GM23338 (cell line): ENCODE data around the gene HPS4. TPM values are rescaled to one million over a fixed set of nuclear protein-coding genes. Genes with fewer than 3 reads are reported as not detected.

Experiments
- ATAC-seq: fragments of 200-7000 bp; cut with Tn5 transposase; 3 replicates; pipeline ENCODE4 v1.9.1; 2020
- DNase-seq: peaks from one replicate; pipeline ENCODE4 v3.0.0-alpha.2; 2015; ENCODE audit warnings: low spot score
- H2AFZ ChIP-seq: fragments of 200-600 bp; sonication (generic); 2 replicates; pipeline ENCODE4 v1.8.0; 2016; ENCODE audit warnings: antibody characterized with exemption, mild to moderate bottlenecking, moderate library complexity
- H3F3A ChIP-seq: fragments of 200-600 bp; sonication (generic); replicated peaks from 2 replicates; pipeline ENCODE4 v1.8.0; 2017; ENCODE audit warnings: antibody characterized with exemption, mixed run types, low read depth
- H3K27ac ChIP-seq: fragments of 200-600 bp; sonication (generic); 2 replicates; pipeline ENCODE4 v1.6.1; 2016; ENCODE audit warnings: low read depth
- H3K27me3 ChIP-seq: fragments of 200-600 bp; sonication (generic); 2 replicates; pipeline ENCODE4 v1.8.0; 2016; ENCODE audit warnings: mild to moderate bottlenecking, mixed run types, moderate library complexity; ENCODE audit not compliant: insufficient read depth
- H3K36me3 ChIP-seq: fragments of 200-600 bp; sonication (generic); 2 replicates; pipeline ENCODE4 v1.8.0; 2016; ENCODE audit warnings: mild to moderate bottlenecking; ENCODE audit not compliant: insufficient read depth
- H3K4me1 ChIP-seq: fragments of 200-600 bp; sonication (generic); 2 replicates; pipeline ENCODE4 v1.8.0; 2016; ENCODE audit warnings: mild to moderate bottlenecking, moderate library complexity; ENCODE audit not compliant: insufficient read depth
- H3K4me2 ChIP-seq: fragments of 200-600 bp; sonication (generic); 2 replicates; pipeline ENCODE4 v1.7.1; 2017; ENCODE audit warnings: mixed run types
- H3K4me3 ChIP-seq: fragments of 200-600 bp; sonication (generic); 2 replicates; pipeline ENCODE4 v1.6.1; 2016; ENCODE audit warnings: mixed run types
- H3K79me2 ChIP-seq: fragments of 200-600 bp; sonication (generic); replicated peaks from 2 replicates; pipeline ENCODE4 v1.8.0; 2017; ENCODE audit warnings: mild to moderate bottlenecking; ENCODE audit not compliant: insufficient read depth
- H3K9me2 ChIP-seq: fragments of 200-600 bp; sonication (generic); 2 replicates; pipeline ENCODE4 v1.8.0; 2017; ENCODE audit not compliant: insufficient read depth
- H4K20me1 ChIP-seq: fragments of 200-600 bp; sonication (generic); replicated peaks from 2 replicates; pipeline ENCODE4 v1.8.0; 2017; ENCODE audit warnings: mild to moderate bottlenecking; ENCODE audit not compliant: insufficient read depth
- H3K27ac Mint-ChIP-seq: 2 replicates; pipeline ENCODE4 v1.8.0; 2020; ENCODE audit warnings: inconsistent platforms, mild to moderate bottlenecking, moderate library complexity, mixed read lengths
- H3K27me3 Mint-ChIP-seq: 3 replicates; pipeline ENCODE4 v1.8.0; 2022; ENCODE audit warnings: low read depth, mild to moderate bottlenecking, moderate library complexity, mixed read lengths, inconsistent platforms; ENCODE audit not compliant: insufficient read depth, poor library complexity
- H3K36me3 Mint-ChIP-seq: 3 replicates; pipeline ENCODE4 v1.8.0; 2021; ENCODE audit warnings: low read depth, mild to moderate bottlenecking, inconsistent platforms, moderate library complexity, mixed read lengths
- H3K4me1 Mint-ChIP-seq: 3 replicates; pipeline ENCODE4 v1.8.0; 2020; ENCODE audit warnings: mild to moderate bottlenecking, inconsistent platforms, mixed read lengths
- H3K4me3 Mint-ChIP-seq: 3 replicates; pipeline ENCODE4 v1.8.0; 2021; ENCODE audit warnings: moderate library complexity, mild to moderate bottlenecking, inconsistent platforms, mixed read lengths
- H3K9me3 Mint-ChIP-seq: 3 replicates; pipeline ENCODE4 v1.8.0; 2020; ENCODE audit warnings: moderate library complexity, mild to moderate bottlenecking, inconsistent platforms, mixed read lengths
- CREB1 ChIP-seq: fragments of 250-450 bp; sonication (Bioruptor Pico); IDR thresholded peaks from 2 replicates; pipeline ENCODE4 v1.5.0; 2020; ENCODE audit warnings: low read depth, mild to moderate bottlenecking, moderate library complexity
- CTCF ChIP-seq, 2 experiments: fragments of 200-600 bp in 1 of 2; sonication (generic) in 1 of 2; conservative IDR thresholded peaks; 2 replicates each; pipeline versions ENCODE4 v1.5.1 to v1.6.1; 2016 to 2017; ENCODE audit warnings: antibody characterized with exemption in 2 of 2, low read depth in 2 of 2, mild to moderate bottlenecking in 2 of 2, moderate library complexity in 1 of 2
- EZH2phosphoT487 ChIP-seq: fragments of 200-600 bp; sonication (generic); IDR thresholded peaks from one replicate; pipeline ENCODE4 v1.8.1; 2018; ENCODE audit warnings: antibody characterized with exemption; ENCODE audit not compliant: unreplicated experiment
- JUNB ChIP-seq: IDR thresholded peaks from one replicate; pipeline ENCODE4 v1.6.1; 2016; ENCODE audit warnings: antibody characterized with exemption; ENCODE audit not compliant: unreplicated experiment
- NANOG ChIP-seq: IDR thresholded peaks from 2 replicates; pipeline ENCODE4 v1.6.1; 2016; ENCODE audit warnings: antibody characterized with exemption, borderline replicate concordance
- POLR2AphosphoS5 ChIP-seq: IDR thresholded peaks from 2 replicates; pipeline ENCODE4 v1.6.1; 2016; ENCODE audit warnings: antibody characterized with exemption, low read depth
- STAT1 ChIP-seq: IDR thresholded peaks from one replicate; pipeline ENCODE4 v1.6.1; 2016; ENCODE audit warnings: antibody characterized with exemption; ENCODE audit not compliant: unreplicated experiment
- ZNF114 ChIP-seq: fragments of 250-450 bp; sonication (Bioruptor Pico); IDR thresholded peaks from 2 replicates; pipeline ENCODE4 v1.5.0; 2020; ENCODE audit warnings: mild to moderate bottlenecking, moderate library complexity
- ZNF331 ChIP-seq: fragments of 250-450 bp; sonication (Bioruptor Pico); IDR thresholded peaks from 2 replicates; pipeline ENCODE4 v1.5.0; 2020; ENCODE audit warnings: low read depth, mild to moderate bottlenecking, moderate library complexity
- polyA plus RNA-seq: library from polyadenylated mRNA; unstranded; fragments of >200 nt; fragmentation: Nextera tagmentation; extraction: Ambion mirVana; gene quantifications from 2 replicates; pipeline ENCODE4 v1.2.1, GENCODE V29; 2016
- total RNA-seq: library from RNA; depleted of rRNA; stranded (reverse); fragments of >200 nt; shearing (Covaris generic); gene quantifications from 2 replicates; pipeline ENCODE4 v1.2.3, GENCODE V29; 2014
- TF ChIP-seq, protein P1 (sequence below): fragments of 250-450 bp; sonication (Bioruptor Pico); IDR thresholded peaks from 2 replicates; pipeline ENCODE4 v1.5.0; 2020; ENCODE audit warnings: mild to moderate bottlenecking, moderate library complexity
- TF ChIP-seq, protein P2 (sequence below): IDR thresholded peaks from one replicate; pipeline ENCODE4 v1.6.1; 2018; ENCODE audit warnings: antibody characterized with exemption; ENCODE audit not compliant: unreplicated experiment

Gene HPS4
- total and polyA plus RNA-seq, 2 experiments from 2014 or later: 20.3 to 49.4 TPM

- Histone ChIP-seq H4K20me1 (peaks cover 9% of the 10 kb centered on the region), H3K27me3 (no peaks in the 10 kb centered on the region), H3K9me2 (no peaks in the 10 kb centered on the region), H3K79me2 (peaks cover 21% of the 10 kb centered on the region), H3K4me3 (no peak overlapping the region), H3K4me1 (peaks cover 11% of the 10 kb centered on the region), H2AFZ (no peak overlapping the region), H3K36me3 (peaks cover 44% of the 10 kb centered on the region), H3F3A (peaks cover 3% of the 10 kb centered on the region; the same call in 1 of the 2 replicates), H3K4me2 (no peak overlapping the region), H3K27ac (no peak overlapping the region)
- H3K27me3 Mint-ChIP-seq: peaks cover 6% of the 10 kb centered on the region
- no peak for TF ChIP-seq EZH2phosphoT487
- no peak for TF ChIP-seq STAT1
- TF ChIP-seq ZNF331 (CRISPR knock-in tag): no peak
- no peak for TF ChIP-seq JUNB
- no peak for TF ChIP-seq ZNF114 (CRISPR knock-in tag)
- TF ChIP-seq, protein P1, sequence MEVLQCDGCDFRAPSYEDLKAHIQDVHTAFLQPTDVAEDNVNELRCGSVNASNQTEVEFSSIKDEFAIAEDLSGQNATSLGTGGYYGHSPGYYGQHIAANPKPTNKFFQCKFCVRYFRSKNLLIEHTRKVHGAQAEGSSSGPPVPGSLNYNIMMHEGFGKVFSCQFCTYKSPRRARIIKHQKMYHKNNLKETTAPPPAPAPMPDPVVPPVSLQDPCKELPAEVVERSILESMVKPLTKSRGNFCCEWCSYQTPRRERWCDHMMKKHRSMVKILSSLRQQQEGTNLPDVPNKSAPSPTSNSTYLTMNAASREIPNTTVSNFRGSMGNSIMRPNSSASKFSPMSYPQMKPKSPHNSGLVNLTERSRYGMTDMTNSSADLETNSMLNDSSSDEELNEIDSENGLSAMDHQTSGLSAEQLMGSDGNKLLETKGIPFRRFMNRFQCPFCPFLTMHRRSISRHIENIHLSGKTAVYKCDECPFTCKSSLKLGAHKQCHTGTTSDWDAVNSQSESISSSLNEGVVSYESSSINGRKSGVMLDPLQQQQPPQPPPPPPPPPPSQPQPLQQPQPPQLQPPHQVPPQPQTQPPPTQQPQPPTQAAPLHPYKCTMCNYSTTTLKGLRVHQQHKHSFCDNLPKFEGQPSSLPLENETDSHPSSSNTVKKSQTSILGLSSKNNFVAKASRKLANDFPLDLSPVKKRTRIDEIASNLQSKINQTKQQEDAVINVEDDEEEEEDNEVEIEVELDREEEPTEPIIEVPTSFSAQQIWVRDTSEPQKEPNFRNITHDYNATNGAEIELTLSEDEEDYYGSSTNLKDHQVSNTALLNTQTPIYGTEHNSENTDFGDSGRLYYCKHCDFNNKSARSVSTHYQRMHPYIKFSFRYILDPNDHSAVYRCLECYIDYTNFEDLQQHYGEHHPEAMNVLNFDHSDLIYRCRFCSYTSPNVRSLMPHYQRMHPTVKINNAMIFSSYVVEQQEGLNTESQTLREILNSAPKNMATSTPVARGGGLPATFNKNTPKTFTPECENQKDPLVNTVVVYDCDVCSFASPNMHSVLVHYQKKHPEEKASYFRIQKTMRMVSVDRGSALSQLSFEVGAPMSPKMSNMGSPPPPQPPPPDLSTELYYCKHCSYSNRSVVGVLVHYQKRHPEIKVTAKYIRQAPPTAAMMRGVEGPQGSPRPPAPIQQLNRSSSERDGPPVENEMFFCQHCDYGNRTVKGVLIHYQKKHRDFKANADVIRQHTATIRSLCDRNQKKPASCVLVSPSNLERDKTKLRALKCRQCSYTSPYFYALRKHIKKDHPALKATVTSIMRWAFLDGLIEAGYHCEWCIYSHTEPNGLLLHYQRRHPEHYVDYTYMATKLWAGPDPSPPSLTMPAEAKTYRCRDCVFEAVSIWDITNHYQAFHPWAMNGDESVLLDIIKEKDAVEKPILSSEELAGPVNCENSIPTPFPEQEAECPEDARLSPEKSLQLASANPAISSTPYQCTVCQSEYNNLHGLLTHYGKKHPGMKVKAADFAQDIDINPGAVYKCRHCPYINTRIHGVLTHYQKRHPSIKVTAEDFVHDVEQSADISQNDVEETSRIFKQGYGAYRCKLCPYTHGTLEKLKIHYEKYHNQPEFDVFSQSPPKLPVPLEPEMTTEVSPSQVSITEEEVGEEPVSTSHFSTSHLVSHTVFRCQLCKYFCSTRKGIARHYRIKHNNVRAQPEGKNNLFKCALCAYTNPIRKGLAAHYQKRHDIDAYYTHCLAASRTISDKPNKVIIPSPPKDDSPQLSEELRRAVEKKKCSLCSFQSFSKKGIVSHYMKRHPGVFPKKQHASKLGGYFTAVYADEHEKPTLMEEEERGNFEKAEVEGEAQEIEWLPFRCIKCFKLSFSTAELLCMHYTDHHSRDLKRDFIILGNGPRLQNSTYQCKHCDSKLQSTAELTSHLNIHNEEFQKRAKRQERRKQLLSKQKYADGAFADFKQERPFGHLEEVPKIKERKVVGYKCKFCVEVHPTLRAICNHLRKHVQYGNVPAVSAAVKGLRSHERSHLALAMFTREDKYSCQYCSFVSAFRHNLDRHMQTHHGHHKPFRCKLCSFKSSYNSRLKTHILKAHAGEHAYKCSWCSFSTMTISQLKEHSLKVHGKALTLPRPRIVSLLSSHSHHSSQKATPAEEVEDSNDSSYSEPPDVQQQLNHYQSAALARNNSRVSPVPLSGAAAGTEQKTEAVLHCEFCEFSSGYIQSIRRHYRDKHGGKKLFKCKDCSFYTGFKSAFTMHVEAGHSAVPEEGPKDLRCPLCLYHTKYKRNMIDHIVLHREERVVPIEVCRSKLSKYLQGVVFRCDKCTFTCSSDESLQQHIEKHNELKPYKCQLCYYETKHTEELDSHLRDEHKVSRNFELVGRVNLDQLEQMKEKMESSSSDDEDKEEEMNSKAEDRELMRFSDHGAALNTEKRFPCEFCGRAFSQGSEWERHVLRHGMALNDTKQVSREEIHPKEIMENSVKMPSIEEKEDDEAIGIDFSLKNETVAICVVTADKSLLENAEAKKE (CRISPR knock-in tag): no peak
- TF ChIP-seq CTCF (conservative IDR thresholded peaks at IDR 0.05; ENCODE audit: low read depth in 2 of 2): no peak
- TF ChIP-seq, protein P2, sequence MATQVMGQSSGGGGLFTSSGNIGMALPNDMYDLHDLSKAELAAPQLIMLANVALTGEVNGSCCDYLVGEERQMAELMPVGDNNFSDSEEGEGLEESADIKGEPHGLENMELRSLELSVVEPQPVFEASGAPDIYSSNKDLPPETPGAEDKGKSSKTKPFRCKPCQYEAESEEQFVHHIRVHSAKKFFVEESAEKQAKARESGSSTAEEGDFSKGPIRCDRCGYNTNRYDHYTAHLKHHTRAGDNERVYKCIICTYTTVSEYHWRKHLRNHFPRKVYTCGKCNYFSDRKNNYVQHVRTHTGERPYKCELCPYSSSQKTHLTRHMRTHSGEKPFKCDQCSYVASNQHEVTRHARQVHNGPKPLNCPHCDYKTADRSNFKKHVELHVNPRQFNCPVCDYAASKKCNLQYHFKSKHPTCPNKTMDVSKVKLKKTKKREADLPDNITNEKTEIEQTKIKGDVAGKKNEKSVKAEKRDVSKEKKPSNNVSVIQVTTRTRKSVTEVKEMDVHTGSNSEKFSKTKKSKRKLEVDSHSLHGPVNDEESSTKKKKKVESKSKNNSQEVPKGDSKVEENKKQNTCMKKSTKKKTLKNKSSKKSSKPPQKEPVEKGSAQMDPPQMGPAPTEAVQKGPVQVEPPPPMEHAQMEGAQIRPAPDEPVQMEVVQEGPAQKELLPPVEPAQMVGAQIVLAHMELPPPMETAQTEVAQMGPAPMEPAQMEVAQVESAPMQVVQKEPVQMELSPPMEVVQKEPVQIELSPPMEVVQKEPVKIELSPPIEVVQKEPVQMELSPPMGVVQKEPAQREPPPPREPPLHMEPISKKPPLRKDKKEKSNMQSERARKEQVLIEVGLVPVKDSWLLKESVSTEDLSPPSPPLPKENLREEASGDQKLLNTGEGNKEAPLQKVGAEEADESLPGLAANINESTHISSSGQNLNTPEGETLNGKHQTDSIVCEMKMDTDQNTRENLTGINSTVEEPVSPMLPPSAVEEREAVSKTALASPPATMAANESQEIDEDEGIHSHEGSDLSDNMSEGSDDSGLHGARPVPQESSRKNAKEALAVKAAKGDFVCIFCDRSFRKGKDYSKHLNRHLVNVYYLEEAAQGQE: no peak
- TF ChIP-seq POLR2AphosphoS5: no peak
- no peak for TF ChIP-seq NANOG
- no peak for TF ChIP-seq CREB1 (CRISPR knock-in tag)
- DNase-seq: no peak
- peaks cover 62% of the 10 kb centered on the region for H3K36me3 Mint-ChIP-seq
- H3K4me1 Mint-ChIP-seq: peaks cover 13% of the 10 kb centered on the region
- H3K4me3 Mint-ChIP-seq: no peak overlapping the region
- H3K27ac Mint-ChIP-seq: no peak overlapping the region
- no peak for ATAC-seq
- H3K9me3 Mint-ChIP-seq: no peaks in the 10 kb centered on the region
Observed at GRCh38 chr22:26508148-26508547, 24.6 kb upstream of the HPS4 start.
